Measurements from ENCODE around the gene SDC1.

The SDC1 gene

GRCh38 chr2:20227894-20228505 lies 3.1 kb upstream of the SDC1 start:
- no peak for DNase-seq (ENCODE audit: low spot score)

GRCh38 chr2:20226152-20226545 lies 1.2 kb upstream of the SDC1 start:
- DNase-seq (ENCODE audit: low spot score) = no peak

- DNase-seq (ENCODE audit: low spot score) = no peak
Observed at GRCh38 chr2:20225294-20226151, 593 bp upstream of the SDC1 start.

GRCh38 chr2:20224164-20224715 lies 690 bp downstream of the SDC1 start:
- no peak for DNase-seq (ENCODE audit: low spot score)

- no peak for DNase-seq (ENCODE audit: low spot score)
Observed at GRCh38 chr2:20223407-20224163, 1.3 kb downstream of the SDC1 start.

GRCh38 chr2:20222769-20223406 lies 2.0 kb downstream of the SDC1 start:
- no peak for DNase-seq (ENCODE audit: low spot score)

- DNase-seq (ENCODE audit: low spot score) = no peak
Observed at GRCh38 chr2:20222014-20222768, 2.7 kb downstream of the SDC1 start.

- DNase-seq (ENCODE audit: low spot score) = no peak
Observed at GRCh38 chr2:20221555-20221973, 3.4 kb downstream of the SDC1 start.

GRCh38 chr2:20220806-20221554 lies 4.0 kb downstream of the SDC1 start:
- no peak for DNase-seq (ENCODE audit: low spot score)

- DNase-seq (ENCODE audit: low spot score) = no peak
Observed at GRCh38 chr2:20219763-20220380, 5.1 kb downstream of the SDC1 start.

GRCh38 chr2:20218331-20219320 lies 6.3 kb downstream of the SDC1 start:
- no peak for DNase-seq (ENCODE audit: low spot score)

GRCh38 chr2:20217041-20217970 lies 7.6 kb downstream of the SDC1 start:
- DNase-seq (ENCODE audit: low spot score) = no peak

- no peak for DNase-seq (ENCODE audit: low spot score)
Observed at GRCh38 chr2:20216130-20217025, 8.6 kb downstream of the SDC1 start.

GRCh38 chr2:20215183-20216040 lies 9.5 kb downstream of the SDC1 start:
- DNase-seq (ENCODE audit: low spot score) = no peak

GRCh38 chr2:20214566-20215182 lies 10.3 kb downstream of the SDC1 start:
- DNase-seq (ENCODE audit: low spot score) = no peak

Data from globus pallidus (tissue), 1 donor.